GM23338 (cell line): ENCODE results near the gene L2HGDH. TPM values are rescaled to one million over a fixed set of nuclear protein-coding genes. Genes with fewer than 3 reads are reported as not detected.

Experiments used
- ATAC-seq: fragments of 200-7000 bp; cut with Tn5 transposase; 3 replicates; pipeline ENCODE4 v1.9.1; 2020
- DNase-seq: peaks from one replicate; pipeline ENCODE4 v3.0.0-alpha.2; 2015; ENCODE audit warnings: low spot score
- H2AFZ ChIP-seq: fragments of 200-600 bp; sonication (generic); 2 replicates; pipeline ENCODE4 v1.8.0; 2016; ENCODE audit warnings: antibody characterized with exemption, mild to moderate bottlenecking, moderate library complexity
- H3F3A ChIP-seq: fragments of 200-600 bp; sonication (generic); replicated peaks from 2 replicates; pipeline ENCODE4 v1.8.0; 2017; ENCODE audit warnings: antibody characterized with exemption, mixed run types, low read depth
- H3K27ac ChIP-seq: fragments of 200-600 bp; sonication (generic); 2 replicates; pipeline ENCODE4 v1.6.1; 2016; ENCODE audit warnings: low read depth
- H3K27me3 ChIP-seq: fragments of 200-600 bp; sonication (generic); 2 replicates; pipeline ENCODE4 v1.8.0; 2016; ENCODE audit warnings: mild to moderate bottlenecking, mixed run types, moderate library complexity; ENCODE audit not compliant: insufficient read depth
- H3K36me3 ChIP-seq: fragments of 200-600 bp; sonication (generic); 2 replicates; pipeline ENCODE4 v1.8.0; 2016; ENCODE audit warnings: mild to moderate bottlenecking; ENCODE audit not compliant: insufficient read depth
- H3K4me1 ChIP-seq: fragments of 200-600 bp; sonication (generic); 2 replicates; pipeline ENCODE4 v1.8.0; 2016; ENCODE audit warnings: mild to moderate bottlenecking, moderate library complexity; ENCODE audit not compliant: insufficient read depth
- H3K4me2 ChIP-seq: fragments of 200-600 bp; sonication (generic); 2 replicates; pipeline ENCODE4 v1.7.1; 2017; ENCODE audit warnings: mixed run types
- H3K4me3 ChIP-seq: fragments of 200-600 bp; sonication (generic); 2 replicates; pipeline ENCODE4 v1.6.1; 2016; ENCODE audit warnings: mixed run types
- H3K79me2 ChIP-seq: fragments of 200-600 bp; sonication (generic); replicated peaks from 2 replicates; pipeline ENCODE4 v1.8.0; 2017; ENCODE audit warnings: mild to moderate bottlenecking; ENCODE audit not compliant: insufficient read depth
- H3K9me2 ChIP-seq: fragments of 200-600 bp; sonication (generic); 2 replicates; pipeline ENCODE4 v1.8.0; 2017; ENCODE audit not compliant: insufficient read depth
- H4K20me1 ChIP-seq: fragments of 200-600 bp; sonication (generic); replicated peaks from 2 replicates; pipeline ENCODE4 v1.8.0; 2017; ENCODE audit warnings: mild to moderate bottlenecking; ENCODE audit not compliant: insufficient read depth
- H3K27ac Mint-ChIP-seq: 2 replicates; pipeline ENCODE4 v1.8.0; 2020; ENCODE audit warnings: inconsistent platforms, mild to moderate bottlenecking, moderate library complexity, mixed read lengths
- H3K27me3 Mint-ChIP-seq: 3 replicates; pipeline ENCODE4 v1.8.0; 2022; ENCODE audit warnings: low read depth, mild to moderate bottlenecking, moderate library complexity, mixed read lengths, inconsistent platforms; ENCODE audit not compliant: insufficient read depth, poor library complexity
- H3K36me3 Mint-ChIP-seq: 3 replicates; pipeline ENCODE4 v1.8.0; 2021; ENCODE audit warnings: low read depth, mild to moderate bottlenecking, inconsistent platforms, moderate library complexity, mixed read lengths
- H3K4me1 Mint-ChIP-seq: 3 replicates; pipeline ENCODE4 v1.8.0; 2020; ENCODE audit warnings: mild to moderate bottlenecking, inconsistent platforms, mixed read lengths
- H3K4me3 Mint-ChIP-seq: 3 replicates; pipeline ENCODE4 v1.8.0; 2021; ENCODE audit warnings: moderate library complexity, mild to moderate bottlenecking, inconsistent platforms, mixed read lengths
- H3K9me3 Mint-ChIP-seq: 3 replicates; pipeline ENCODE4 v1.8.0; 2020; ENCODE audit warnings: moderate library complexity, mild to moderate bottlenecking, inconsistent platforms, mixed read lengths
- CREB1 ChIP-seq: fragments of 250-450 bp; sonication (Bioruptor Pico); IDR thresholded peaks from 2 replicates; pipeline ENCODE4 v1.5.0; 2020; ENCODE audit warnings: low read depth, mild to moderate bottlenecking, moderate library complexity
- CTCF ChIP-seq, 2 experiments: fragments of 200-600 bp in 1 of 2; sonication (generic) in 1 of 2; conservative IDR thresholded peaks; 2 replicates each; pipeline versions ENCODE4 v1.5.1 to v1.6.1; 2016 to 2017; ENCODE audit warnings: antibody characterized with exemption in 2 of 2, low read depth in 2 of 2, mild to moderate bottlenecking in 2 of 2, moderate library complexity in 1 of 2
- EZH2 ChIP-seq: fragments of 200-600 bp; sonication (generic); IDR thresholded peaks from one replicate; pipeline ENCODE4 v1.8.0; 2017; ENCODE audit warnings: antibody characterized with exemption, mild to moderate bottlenecking, low read depth; ENCODE audit not compliant: unreplicated experiment
- JUNB ChIP-seq: IDR thresholded peaks from one replicate; pipeline ENCODE4 v1.6.1; 2016; ENCODE audit warnings: antibody characterized with exemption; ENCODE audit not compliant: unreplicated experiment
- NANOG ChIP-seq: IDR thresholded peaks from 2 replicates; pipeline ENCODE4 v1.6.1; 2016; ENCODE audit warnings: antibody characterized with exemption, borderline replicate concordance
- POLR2AphosphoS5 ChIP-seq: IDR thresholded peaks from 2 replicates; pipeline ENCODE4 v1.6.1; 2016; ENCODE audit warnings: antibody characterized with exemption, low read depth
- STAT1 ChIP-seq: IDR thresholded peaks from one replicate; pipeline ENCODE4 v1.6.1; 2016; ENCODE audit warnings: antibody characterized with exemption; ENCODE audit not compliant: unreplicated experiment
- ZNF114 ChIP-seq: fragments of 250-450 bp; sonication (Bioruptor Pico); IDR thresholded peaks from 2 replicates; pipeline ENCODE4 v1.5.0; 2020; ENCODE audit warnings: mild to moderate bottlenecking, moderate library complexity
- ZNF462 ChIP-seq: fragments of 250-450 bp; sonication (Bioruptor Pico); IDR thresholded peaks from 2 replicates; pipeline ENCODE4 v1.5.0; 2020; ENCODE audit warnings: mild to moderate bottlenecking, moderate library complexity
- polyA plus RNA-seq: library from polyadenylated mRNA; unstranded; fragments of >200 nt; fragmentation: Nextera tagmentation; extraction: Ambion mirVana; gene quantifications from 2 replicates; pipeline ENCODE4 v1.2.1, GENCODE V29; 2016
- total RNA-seq: library from RNA; depleted of rRNA; stranded (reverse); fragments of >200 nt; shearing (Covaris generic); gene quantifications from 2 replicates; pipeline ENCODE4 v1.2.3, GENCODE V29; 2014
- TF ChIP-seq, protein P1 (sequence below): IDR thresholded peaks from 2 replicates; pipeline ENCODE4 v1.6.1; 2016; ENCODE audit warnings: antibody characterized with exemption
- TF ChIP-seq, protein P2 (sequence below): IDR thresholded peaks from one replicate; pipeline ENCODE4 v1.6.1; 2018; ENCODE audit warnings: antibody characterized with exemption; ENCODE audit not compliant: unreplicated experiment

The L2HGDH gene
- total and polyA plus RNA-seq, 2 experiments from 2014 or later: 13.5 to 28.5 TPM

GRCh38 chr14:50319293-50319692, 7.3 kb upstream of the L2HGDH start:
- no peaks in the 10 kb centered on the region for H3K27me3 ChIP-seq

More at GRCh38 chr14:50319293-50319692, 7.3 kb upstream of the L2HGDH start:
- Histone ChIP-seq H3K27ac (no peak overlapping the region), H3K4me3 (no peak overlapping the region), H3K9me2 (no peaks in the 10 kb centered on the region), H3K4me1 (no peaks in the 10 kb centered on the region), H2AFZ (no peak overlapping the region), H3F3A (no peaks in the 10 kb centered on the region), H3K4me2 (no peak overlapping the region), H3K79me2 (peaks cover 26% of the 10 kb centered on the region), H3K36me3 (peaks cover 5% of the 10 kb centered on the region), H4K20me1 (no peaks in the 10 kb centered on the region)
- TF ChIP-seq NANOG (no peak), ZNF114 (CRISPR knock-in tag) (no peak), ZNF462 (CRISPR knock-in tag) (no peak), POLR2AphosphoS5 (no peak), CTCF (conservative IDR thresholded peaks at IDR 0.05; ENCODE audit: low read depth in 2 of 2) (no peak), EZH2 (no peak), STAT1 (no peak), JUNB (no peak), CREB1 (CRISPR knock-in tag) (no peak)
- TF ChIP-seq, protein P1, sequence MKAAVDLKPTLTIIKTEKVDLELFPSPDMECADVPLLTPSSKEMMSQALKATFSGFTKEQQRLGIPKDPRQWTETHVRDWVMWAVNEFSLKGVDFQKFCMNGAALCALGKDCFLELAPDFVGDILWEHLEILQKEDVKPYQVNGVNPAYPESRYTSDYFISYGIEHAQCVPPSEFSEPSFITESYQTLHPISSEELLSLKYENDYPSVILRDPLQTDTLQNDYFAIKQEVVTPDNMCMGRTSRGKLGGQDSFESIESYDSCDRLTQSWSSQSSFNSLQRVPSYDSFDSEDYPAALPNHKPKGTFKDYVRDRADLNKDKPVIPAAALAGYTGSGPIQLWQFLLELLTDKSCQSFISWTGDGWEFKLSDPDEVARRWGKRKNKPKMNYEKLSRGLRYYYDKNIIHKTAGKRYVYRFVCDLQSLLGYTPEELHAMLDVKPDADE: no peak
- TF ChIP-seq, protein P2, sequence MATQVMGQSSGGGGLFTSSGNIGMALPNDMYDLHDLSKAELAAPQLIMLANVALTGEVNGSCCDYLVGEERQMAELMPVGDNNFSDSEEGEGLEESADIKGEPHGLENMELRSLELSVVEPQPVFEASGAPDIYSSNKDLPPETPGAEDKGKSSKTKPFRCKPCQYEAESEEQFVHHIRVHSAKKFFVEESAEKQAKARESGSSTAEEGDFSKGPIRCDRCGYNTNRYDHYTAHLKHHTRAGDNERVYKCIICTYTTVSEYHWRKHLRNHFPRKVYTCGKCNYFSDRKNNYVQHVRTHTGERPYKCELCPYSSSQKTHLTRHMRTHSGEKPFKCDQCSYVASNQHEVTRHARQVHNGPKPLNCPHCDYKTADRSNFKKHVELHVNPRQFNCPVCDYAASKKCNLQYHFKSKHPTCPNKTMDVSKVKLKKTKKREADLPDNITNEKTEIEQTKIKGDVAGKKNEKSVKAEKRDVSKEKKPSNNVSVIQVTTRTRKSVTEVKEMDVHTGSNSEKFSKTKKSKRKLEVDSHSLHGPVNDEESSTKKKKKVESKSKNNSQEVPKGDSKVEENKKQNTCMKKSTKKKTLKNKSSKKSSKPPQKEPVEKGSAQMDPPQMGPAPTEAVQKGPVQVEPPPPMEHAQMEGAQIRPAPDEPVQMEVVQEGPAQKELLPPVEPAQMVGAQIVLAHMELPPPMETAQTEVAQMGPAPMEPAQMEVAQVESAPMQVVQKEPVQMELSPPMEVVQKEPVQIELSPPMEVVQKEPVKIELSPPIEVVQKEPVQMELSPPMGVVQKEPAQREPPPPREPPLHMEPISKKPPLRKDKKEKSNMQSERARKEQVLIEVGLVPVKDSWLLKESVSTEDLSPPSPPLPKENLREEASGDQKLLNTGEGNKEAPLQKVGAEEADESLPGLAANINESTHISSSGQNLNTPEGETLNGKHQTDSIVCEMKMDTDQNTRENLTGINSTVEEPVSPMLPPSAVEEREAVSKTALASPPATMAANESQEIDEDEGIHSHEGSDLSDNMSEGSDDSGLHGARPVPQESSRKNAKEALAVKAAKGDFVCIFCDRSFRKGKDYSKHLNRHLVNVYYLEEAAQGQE: no peak
- Mint-ChIP-seq H3K27me3 (peaks cover 3% of the 10 kb centered on the region), H3K4me1 (peaks cover 4% of the 10 kb centered on the region; the same call in 1 of the 3 replicates), H3K4me3 (no peak overlapping the region), H3K9me3 (peaks cover 11% of the 10 kb centered on the region), H3K36me3 (peaks cover 33% of the 10 kb centered on the region), H3K27ac (no peak overlapping the region)
- DNase-seq (no peak), ATAC-seq (no peak)
